NCI-H82 (cell line): ENCODE results near the gene ZBTB7C.

Experiments used
- DNase-seq: peaks from one replicate; lab custom pipeline; 2025; lab: John Stamatoyannopoulos, UW

The ZBTB7C gene

DNA sequence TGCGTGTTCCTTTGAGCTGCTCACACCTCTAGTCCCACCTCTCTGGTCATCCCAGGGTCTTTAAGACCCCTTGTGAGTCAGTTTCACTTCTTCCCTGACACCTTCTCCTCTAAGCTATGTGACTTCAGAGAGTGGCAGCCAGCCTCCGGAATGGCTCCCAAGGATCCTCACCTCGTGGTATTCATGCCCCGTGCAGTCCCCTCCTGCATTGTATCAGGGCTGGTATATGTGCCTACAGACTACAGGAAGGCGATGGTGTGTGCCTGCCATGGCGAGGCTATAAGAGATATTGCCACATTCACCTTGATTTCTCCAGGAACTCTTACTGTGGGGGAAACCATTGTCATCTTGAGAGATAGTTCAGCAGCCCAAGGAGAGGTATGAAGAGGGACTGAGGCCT lies 350.7 kb downstream of the ZBTB7C start:
- no peak for DNase-seq

GRCh38 chr18:48057018-48057417 lies 352.2 kb downstream of the ZBTB7C start:
- DNase-seq = no peak

GRCh38 chr18:48055351-48055750 lies 353.8 kb downstream of the ZBTB7C start:
- no peak for DNase-seq

DNA sequence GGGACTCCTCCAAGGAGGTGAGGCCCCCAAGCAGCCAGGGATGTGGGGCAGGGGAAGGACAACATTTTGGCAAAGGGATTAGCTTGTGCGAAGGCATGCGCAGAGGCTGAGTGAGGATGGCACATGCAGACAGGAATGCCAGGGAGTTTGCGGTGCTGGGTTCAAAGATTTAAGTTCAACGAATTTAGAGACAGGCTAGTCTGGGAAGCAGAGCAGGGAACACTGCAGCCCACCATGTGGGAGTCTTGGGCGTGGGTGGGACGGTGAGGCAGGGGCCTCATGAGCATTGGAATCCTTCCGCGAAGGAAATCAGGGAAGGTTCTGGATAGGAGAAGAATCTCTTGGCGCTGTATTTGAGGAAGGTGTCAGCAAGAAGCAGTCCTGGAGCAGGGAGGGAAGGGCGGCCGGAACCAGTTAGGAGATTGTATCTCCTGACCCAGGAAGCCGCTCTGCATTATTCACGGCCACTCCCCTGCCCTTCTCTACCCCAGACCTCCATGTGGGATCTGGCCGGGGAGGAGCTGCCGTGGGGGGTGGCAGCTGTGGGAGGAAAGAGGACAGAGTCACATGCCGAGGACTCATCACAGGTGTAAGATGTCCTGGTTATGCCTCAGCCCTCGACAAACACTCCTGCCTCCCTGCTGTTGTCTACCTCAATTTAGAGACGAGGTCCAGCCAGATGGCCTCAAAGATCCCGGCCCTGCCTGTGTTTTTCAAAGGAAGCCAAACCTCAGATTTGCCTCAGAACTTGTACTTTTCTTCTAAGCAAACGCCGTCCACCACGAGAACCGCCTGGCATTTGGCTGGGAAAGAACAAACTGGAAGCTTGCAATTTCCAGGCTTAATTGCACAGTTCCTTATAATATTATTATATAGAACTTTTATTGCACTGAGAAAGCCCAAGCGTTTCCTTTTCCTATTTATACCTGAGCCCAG lies 355.0 kb downstream of the ZBTB7C start:
- no peak for DNase-seq

DNA sequence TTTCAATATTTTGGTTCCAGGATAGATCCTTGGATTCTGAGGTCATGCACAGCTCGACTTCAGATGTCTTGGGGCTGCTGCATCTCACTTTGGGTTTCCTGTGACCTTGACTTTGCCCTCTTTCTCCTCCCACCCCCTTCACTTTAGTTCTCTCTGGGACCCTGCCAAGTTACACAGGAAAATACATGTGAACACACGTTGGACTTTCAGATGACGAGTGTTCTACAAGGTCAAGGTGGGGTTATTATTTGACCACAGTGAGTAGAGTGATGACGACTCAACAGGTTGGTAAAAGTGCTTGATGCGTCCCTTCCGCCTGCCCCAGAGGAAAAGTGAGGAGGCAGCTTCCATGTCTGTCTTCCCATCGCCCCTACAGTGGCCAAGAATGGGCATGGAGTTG lies 356.3 kb downstream of the ZBTB7C start:
- no peak for DNase-seq

GRCh38 chr18:48051945-48052840 lies 357.0 kb downstream of the ZBTB7C start:
- DNase-seq = no peak

DNA sequence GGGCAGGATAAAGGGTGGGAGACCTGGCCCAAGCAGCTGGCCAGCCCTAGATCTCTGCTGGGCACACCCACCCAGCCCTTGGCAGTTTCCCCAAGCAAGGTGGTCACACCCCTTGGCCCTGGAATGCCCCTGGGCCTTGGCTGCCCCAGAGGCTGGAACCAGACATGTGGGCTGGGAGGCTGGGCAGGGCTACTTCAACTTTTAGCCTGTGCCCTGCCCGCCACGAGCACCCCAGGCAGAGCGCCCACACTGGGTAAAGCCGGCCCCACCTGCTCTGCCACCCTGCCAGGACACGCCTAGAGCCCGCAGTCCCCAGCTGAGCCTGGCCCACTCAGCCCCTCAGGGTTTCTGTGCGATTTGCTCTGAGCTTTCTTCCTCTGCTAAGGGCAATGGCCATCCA lies 359.0 kb downstream of the ZBTB7C start:
- DNase-seq = no peak

DNA sequence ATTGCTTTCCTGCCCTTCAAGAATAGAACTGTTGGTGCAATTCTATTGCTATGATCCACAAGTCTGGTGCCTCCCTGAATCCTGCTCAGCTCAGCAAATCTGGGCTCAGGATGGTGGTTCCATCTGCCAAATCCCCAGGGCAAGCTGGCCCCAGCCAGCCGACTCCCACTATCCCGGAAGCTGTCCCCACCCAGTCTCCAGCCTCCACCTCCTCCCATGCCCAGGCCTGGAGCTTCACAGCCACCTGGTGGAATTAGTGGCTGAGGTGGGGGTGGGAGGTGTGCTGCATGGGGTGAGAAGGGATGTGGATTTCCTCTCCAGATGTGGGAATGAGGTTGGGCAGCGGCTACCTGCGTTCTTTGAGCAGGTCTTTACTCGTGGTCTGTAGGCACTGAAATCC lies 359.4 kb downstream of the ZBTB7C start:
- DNase-seq = peak; percentile 93

GRCh38 chr18:48048251-48048650 lies 360.9 kb downstream of the ZBTB7C start:
- DNase-seq = peak; percentile 82

DNA sequence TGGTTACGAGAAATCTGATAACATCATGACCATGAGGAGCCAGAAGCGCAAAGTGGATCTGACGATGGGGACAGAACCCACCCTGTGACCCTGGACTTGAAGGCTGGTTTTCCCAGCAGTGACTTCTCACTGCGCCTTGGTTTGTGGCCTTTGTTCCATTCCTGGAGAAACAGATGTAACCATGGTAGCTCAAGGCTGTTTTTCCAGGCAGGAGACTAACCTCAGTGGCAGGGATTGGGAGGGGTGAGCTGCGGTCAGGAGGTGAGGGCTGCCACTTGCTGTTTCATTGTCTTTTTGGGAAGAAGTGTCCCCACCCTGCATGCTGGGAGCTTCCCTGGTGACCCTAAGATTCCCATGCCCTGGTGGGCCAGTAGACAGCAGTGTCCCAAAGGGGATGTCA lies 362.3 kb downstream of the ZBTB7C start:
- DNase-seq = no peak

GRCh38 chr18:48045744-48046143 lies 363.4 kb downstream of the ZBTB7C start:
- DNase-seq = no peak

DNA sequence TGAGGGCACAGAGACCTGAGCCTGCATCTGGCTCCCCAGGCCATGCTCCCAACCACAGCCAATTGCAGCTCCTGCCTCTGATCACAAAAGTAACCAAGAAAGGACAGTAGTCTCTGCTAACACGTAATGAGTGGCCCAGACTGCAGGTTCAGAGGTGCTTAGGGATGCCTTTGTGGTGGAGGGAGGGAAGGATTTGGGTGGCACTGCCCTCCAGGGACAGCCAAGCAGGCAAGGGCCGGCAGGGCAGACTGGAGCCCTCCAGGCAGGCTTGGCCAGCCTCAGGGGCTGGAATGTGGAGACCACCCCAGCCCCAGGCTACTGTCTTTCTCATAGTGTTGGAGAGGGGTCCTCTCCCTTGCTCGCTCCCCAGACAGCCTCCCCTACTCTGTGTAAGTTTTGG lies 364.2 kb downstream of the ZBTB7C start:
- no peak for DNase-seq

GRCh38 chr18:48043166-48043565 lies 366.0 kb downstream of the ZBTB7C start:
- DNase-seq = no peak

DNA sequence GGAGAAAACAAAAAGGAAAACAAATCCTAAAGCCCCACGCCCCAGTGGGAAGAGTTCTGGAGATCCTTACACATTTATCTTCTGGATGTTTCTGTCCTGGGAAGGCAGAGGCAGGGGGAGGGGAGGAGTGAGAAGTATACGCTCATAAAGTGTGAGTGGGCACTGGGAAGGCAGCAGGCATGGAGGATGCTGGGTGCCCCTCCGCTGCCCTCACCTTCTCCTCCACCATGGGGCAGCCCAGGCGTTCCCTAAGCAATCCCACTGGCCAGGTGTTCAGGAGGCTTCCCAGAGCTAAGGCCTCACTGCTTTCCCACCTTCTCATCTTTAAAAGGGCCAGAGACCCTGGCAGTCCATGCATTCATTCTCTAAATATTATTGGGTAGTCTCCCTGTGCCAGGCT lies 366.8 kb downstream of the ZBTB7C start:
- no peak for DNase-seq

DNA sequence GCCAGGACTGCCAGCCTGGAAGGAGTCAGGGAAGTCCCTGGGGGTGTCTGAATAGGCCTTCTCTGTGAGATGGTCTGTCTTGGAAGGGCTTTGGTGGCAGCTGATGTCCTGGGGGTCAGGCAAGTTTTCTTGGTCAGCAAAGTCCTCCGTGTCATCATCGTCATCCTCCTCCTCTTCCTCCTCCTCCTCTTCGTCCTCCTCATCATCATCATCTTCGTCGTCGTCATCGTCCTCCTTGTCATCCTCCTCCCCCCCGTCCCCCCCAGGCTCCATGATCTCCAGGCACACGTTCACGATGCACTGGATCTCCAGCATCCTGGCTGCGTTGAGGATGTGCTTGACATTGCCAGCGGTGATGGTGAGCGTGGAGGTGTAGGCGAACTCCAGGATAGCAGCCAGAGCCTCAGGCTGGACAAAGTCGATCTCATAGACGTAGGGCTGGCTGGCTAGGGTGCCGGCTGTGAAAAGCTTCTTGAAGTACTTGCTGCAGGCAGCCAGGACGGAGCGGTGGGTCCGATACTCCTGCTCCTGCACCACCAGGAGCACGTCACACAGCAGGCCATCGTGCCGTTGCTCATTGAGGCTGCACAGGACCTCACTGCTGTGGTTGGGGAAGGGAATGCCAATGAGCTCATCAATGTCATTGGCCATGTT lies 368.6 kb downstream of the ZBTB7C start:
- no peak for DNase-seq

GRCh38 chr18:48039769-48040215 lies 369.4 kb downstream of the ZBTB7C start:
- DNase-seq = no peak

DNA sequence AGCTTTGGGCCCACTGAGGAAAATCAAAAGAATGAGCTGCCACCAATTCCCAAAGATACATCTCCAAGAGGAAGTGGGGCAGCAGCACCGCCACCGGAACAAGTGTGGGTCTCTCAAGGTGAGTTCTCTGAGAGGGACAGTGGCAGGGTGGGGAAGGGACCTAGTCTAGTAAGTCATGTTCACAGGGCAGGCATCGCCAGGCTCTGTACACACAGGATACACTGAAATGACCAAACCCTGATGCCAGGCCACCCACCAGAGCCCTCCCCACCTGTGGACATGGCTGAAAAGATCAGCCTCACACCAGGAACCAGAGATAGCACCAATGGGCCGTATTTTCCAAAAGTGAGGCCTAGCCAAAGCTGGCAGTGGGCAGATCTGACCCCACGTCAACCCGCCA lies 370.5 kb downstream of the ZBTB7C start:
- DNase-seq = no peak

GRCh38 chr18:48037481-48038271 lies 371.5 kb downstream of the ZBTB7C start:
- DNase-seq = peak; percentile 55

GRCh38 chr18:48036641-48037421 lies 372.4 kb downstream of the ZBTB7C start:
- no peak for DNase-seq

- no peak for DNase-seq
Measured at GRCh38 chr18:48036226-48036625, 373.0 kb downstream of the ZBTB7C start.

DNA sequence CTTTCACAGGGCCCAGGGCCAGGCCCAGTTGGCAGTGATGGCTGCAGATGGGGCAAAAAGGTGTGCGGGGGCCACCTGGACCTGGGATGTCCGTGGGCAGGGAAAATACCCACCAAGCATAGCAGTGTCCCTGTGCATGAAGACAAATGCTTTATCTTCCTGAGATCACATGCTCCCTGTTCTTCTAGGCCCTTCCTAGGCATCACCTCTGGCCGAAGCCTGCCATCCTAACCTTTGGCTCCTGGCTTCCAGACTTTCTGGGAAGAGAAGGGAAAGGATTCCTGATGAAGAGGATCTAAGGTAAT lies 373.7 kb downstream of the ZBTB7C start:
- DNase-seq = no peak
